K562 (cell line): ENCODE results near the gene ARF4. TPM values are rescaled to one million over a fixed set of nuclear protein-coding genes. Genes with fewer than 3 reads are reported as not detected.

Experiments used
- ESRRB ChIP-seq: fragments of 250-450 bp; sonication (Bioruptor Pico); IDR thresholded peaks from 2 replicates; pipeline ENCODE4 v1.5.0; 2020; ENCODE audit warnings: mild to moderate bottlenecking, moderate library complexity, borderline replicate concordance
- HIVEP1 ChIP-seq: fragments of 250-450 bp; sonication (Bioruptor Pico); IDR thresholded peaks from 2 replicates; pipeline ENCODE4 v1.4.0; 2020; ENCODE audit warnings: mild to moderate bottlenecking
- MAFF ChIP-seq: IDR thresholded peaks from 2 replicates; pipeline ENCODE4 v1.6.1; 2012; ENCODE audit warnings: low read length, improper control_type of control experiment
- SRSF7 ChIP-seq: fragments of 200-400 bp; formaldehyde crosslinking; optimal IDR thresholded peaks from 2 replicates; pipeline ENCODE3; 2017; ENCODE audit warnings: mild to moderate bottlenecking, low read depth, low read length
- XRCC4 ChIP-seq: IDR thresholded peaks from one replicate; pipeline ENCODE4 v1.6.1; 2011; ENCODE audit not compliant: insufficient read depth, insufficient read length; ENCODE audit errors: extremely low read depth
- ZFP36 ChIP-seq: fragments of 150-350 bp; IDR thresholded peaks from 2 replicates; pipeline ENCODE4 v1.6.1; 2018; ENCODE audit warnings: low read length, low read depth; ENCODE audit not compliant: partially characterized antibody
- ZNF830 ChIP-seq: fragments of 250-450 bp; sonication (Bioruptor Pico); IDR thresholded peaks from 2 replicates; pipeline ENCODE4 v1.5.0; 2021; ENCODE audit warnings: mild to moderate bottlenecking
- polyA plus RNA-seq, 8 experiments: library from polyadenylated mRNA; depleted of rRNA in 4 of 8; stranded (reverse) in 5 of 8; unstranded in 3 of 8; fragments of >200 nt; fragmentation: Nextera tagmentation in 2 of 8; fragmentation: Illumina TruSeq in 1 of 8; extraction: Ambion mirVana in 2 of 8; extraction: Trizol in 1 of 8; gene quantifications; 2 replicates each; pipeline versions ENCODE4 v1.2.1 to v1.2.3, GENCODE V29; 2011 to 2014; ENCODE audit warnings: inconsistent platforms in 1 of 8, missing spikeins in 1 of 8
- total RNA-seq, 7 experiments: library from RNA; depleted of rRNA in 6 of 7; stranded (reverse); fragments of >200 nt in 6 of 7; fragmentation: Illumina TruSeq in 2 of 7; extraction: Trizol in 2 of 7; gene quantifications; 2 replicates each; pipeline versions ENCODE4 v1.2.1 to v1.2.3, GENCODE V29; 2011 to 2021; ENCODE audit warnings: low replicate concordance in 1 of 7
- TF ChIP-seq, protein P1 (sequence below): fragments of 450-650 bp; IDR thresholded peaks from 2 replicates; pipeline ENCODE4 v1.7.1; 2018; ENCODE audit warnings: mild to moderate bottlenecking, low read depth; ENCODE audit not compliant: partially characterized antibody
- TF ChIP-seq, protein P2 (sequence below): sonication (generic); formaldehyde crosslinking; IDR thresholded peaks from 2 replicates; pipeline ENCODE4 v1.8.1; 2023; ENCODE audit warnings: mild to moderate bottlenecking, missing genetic modification reagents
- TF ChIP-seq, protein P3 (sequence below), 2 experiments: fragments of 450-650 bp; formaldehyde crosslinking in 1 of 2; IDR thresholded peaks; 2 replicates each; pipeline versions ENCODE4 v1.4.0 to v1.6.1; 2014 to 2020; ENCODE audit warnings: mild to moderate bottlenecking in 2 of 2, borderline replicate concordance in 1 of 2, low read depth in 1 of 2
- TF ChIP-seq, protein P4 (sequence below): fragments of 250-450 bp; sonication (Bioruptor Pico); IDR thresholded peaks from 2 replicates; pipeline ENCODE4 v1.5.0; 2021
- TF ChIP-seq, protein P5 (sequence below): sonication (generic); formaldehyde crosslinking; IDR thresholded peaks from 2 replicates; pipeline ENCODE4 v1.8.0; 2022; ENCODE audit warnings: mild to moderate bottlenecking, missing genetic modification reagents

Gene ARF4
- total and polyA plus RNA-seq, 9 of the 15 experiments (the other 6 are each of a cell fraction or from before 2014, with no cell fraction given), result 41.1 to 273 (median 83.8) TPM

DNA sequence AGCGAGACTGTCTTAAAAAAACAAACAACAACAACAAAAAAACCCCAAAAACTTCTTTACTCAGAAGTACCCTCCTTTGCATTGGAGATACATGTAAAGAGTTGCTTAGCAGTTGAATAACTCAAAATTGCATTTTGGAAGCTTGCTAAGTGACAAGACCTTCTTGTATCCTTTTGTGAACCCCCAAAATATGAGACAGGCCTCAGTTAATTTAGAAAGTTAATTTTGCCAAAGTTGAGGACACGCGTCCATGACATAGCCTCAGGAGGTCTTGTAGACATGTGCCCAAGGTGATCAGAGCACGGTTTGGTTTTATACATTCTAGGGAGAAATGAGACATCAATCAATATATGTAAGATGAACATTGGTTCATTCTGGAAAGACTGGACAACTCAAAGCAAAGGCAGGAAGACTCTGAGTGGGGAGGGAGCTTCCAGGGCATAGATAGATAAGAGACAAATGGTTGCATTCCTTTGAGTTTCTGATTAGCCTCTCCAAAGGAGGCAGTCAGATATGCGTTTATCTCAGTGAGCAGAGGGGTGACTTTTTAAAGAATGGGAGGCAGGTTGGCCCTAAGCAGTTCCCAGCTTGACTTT, 1.7 kb upstream of the ARF4 start (continued):
- TF ChIP-seq, protein P1, sequence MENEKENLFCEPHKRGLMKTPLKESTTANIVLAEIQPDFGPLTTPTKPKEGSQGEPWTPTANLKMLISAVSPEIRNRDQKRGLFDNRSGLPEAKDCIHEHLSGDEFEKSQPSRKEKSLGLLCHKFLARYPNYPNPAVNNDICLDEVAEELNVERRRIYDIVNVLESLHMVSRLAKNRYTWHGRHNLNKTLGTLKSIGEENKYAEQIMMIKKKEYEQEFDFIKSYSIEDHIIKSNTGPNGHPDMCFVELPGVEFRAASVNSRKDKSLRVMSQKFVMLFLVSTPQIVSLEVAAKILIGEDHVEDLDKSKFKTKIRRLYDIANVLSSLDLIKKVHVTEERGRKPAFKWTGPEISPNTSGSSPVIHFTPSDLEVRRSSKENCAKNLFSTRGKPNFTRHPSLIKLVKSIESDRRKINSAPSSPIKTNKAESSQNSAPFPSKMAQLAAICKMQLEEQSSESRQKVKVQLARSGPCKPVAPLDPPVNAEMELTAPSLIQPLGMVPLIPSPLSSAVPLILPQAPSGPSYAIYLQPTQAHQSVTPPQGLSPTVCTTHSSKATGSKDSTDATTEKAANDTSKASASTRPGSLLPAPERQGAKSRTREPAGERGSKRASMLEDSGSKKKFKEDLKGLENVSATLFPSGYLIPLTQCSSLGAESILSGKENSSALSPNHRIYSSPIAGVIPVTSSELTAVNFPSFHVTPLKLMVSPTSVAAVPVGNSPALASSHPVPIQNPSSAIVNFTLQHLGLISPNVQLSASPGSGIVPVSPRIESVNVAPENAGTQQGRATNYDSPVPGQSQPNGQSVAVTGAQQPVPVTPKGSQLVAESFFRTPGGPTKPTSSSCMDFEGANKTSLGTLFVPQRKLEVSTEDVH, result no peak
- TF ChIP-seq ZNF830 (CRISPR knock-in tag) (no peak), SRSF7 (no peak), HIVEP1 (CRISPR knock-in tag) (no peak), ESRRB (CRISPR knock-in tag) (no peak), MAFF (no peak), ZFP36 (no peak), XRCC4 (no peak)
- TF ChIP-seq, protein P2, sequence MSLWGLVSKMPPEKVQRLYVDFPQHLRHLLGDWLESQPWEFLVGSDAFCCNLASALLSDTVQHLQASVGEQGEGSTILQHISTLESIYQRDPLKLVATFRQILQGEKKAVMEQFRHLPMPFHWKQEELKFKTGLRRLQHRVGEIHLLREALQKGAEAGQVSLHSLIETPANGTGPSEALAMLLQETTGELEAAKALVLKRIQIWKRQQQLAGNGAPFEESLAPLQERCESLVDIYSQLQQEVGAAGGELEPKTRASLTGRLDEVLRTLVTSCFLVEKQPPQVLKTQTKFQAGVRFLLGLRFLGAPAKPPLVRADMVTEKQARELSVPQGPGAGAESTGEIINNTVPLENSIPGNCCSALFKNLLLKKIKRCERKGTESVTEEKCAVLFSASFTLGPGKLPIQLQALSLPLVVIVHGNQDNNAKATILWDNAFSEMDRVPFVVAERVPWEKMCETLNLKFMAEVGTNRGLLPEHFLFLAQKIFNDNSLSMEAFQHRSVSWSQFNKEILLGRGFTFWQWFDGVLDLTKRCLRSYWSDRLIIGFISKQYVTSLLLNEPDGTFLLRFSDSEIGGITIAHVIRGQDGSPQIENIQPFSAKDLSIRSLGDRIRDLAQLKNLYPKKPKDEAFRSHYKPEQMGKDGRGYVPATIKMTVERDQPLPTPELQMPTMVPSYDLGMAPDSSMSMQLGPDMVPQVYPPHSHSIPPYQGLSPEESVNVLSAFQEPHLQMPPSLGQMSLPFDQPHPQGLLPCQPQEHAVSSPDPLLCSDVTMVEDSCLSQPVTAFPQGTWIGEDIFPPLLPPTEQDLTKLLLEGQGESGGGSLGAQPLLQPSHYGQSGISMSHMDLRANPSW (CRISPR knock-in tag), result no peak
- TF ChIP-seq, protein P3, sequence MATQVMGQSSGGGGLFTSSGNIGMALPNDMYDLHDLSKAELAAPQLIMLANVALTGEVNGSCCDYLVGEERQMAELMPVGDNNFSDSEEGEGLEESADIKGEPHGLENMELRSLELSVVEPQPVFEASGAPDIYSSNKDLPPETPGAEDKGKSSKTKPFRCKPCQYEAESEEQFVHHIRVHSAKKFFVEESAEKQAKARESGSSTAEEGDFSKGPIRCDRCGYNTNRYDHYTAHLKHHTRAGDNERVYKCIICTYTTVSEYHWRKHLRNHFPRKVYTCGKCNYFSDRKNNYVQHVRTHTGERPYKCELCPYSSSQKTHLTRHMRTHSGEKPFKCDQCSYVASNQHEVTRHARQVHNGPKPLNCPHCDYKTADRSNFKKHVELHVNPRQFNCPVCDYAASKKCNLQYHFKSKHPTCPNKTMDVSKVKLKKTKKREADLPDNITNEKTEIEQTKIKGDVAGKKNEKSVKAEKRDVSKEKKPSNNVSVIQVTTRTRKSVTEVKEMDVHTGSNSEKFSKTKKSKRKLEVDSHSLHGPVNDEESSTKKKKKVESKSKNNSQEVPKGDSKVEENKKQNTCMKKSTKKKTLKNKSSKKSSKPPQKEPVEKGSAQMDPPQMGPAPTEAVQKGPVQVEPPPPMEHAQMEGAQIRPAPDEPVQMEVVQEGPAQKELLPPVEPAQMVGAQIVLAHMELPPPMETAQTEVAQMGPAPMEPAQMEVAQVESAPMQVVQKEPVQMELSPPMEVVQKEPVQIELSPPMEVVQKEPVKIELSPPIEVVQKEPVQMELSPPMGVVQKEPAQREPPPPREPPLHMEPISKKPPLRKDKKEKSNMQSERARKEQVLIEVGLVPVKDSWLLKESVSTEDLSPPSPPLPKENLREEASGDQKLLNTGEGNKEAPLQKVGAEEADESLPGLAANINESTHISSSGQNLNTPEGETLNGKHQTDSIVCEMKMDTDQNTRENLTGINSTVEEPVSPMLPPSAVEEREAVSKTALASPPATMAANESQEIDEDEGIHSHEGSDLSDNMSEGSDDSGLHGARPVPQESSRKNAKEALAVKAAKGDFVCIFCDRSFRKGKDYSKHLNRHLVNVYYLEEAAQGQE (IDR thresholded peaks at IDR 0.05; ENCODE audit: borderline replicate concordance), result no peak
- TF ChIP-seq, protein P3 (CRISPR knock-in tag; IDR thresholded peaks at IDR 0.05; ENCODE audit: low read depth), result no peak
- TF ChIP-seq, protein P4, sequence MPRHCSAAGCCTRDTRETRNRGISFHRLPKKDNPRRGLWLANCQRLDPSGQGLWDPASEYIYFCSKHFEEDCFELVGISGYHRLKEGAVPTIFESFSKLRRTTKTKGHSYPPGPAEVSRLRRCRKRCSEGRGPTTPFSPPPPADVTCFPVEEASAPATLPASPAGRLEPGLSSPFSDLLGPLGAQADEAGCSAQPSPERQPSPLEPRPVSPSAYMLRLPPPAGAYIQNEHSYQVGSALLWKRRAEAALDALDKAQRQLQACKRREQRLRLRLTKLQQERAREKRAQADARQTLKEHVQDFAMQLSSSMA (CRISPR knock-in tag), result no peak
- TF ChIP-seq, protein P5, sequence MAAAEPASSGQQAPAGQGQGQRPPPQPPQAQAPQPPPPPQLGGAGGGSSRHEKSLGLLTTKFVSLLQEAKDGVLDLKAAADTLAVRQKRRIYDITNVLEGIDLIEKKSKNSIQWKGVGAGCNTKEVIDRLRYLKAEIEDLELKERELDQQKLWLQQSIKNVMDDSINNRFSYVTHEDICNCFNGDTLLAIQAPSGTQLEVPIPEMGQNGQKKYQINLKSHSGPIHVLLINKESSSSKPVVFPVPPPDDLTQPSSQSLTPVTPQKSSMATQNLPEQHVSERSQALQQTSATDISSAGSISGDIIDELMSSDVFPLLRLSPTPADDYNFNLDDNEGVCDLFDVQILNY (CRISPR knock-in tag), result no peak
